Activated T-cell treated with anti-CD3 and anti-CD28 coated beads for 4 hours (primary cell): ENCODE measurements around the gene WDR59.

ENCODE experiments used
- DNase-seq: peaks from one replicate; pipeline ENCODE4 v3.0.0-alpha.2; 2020

Gene WDR59

DNA sequence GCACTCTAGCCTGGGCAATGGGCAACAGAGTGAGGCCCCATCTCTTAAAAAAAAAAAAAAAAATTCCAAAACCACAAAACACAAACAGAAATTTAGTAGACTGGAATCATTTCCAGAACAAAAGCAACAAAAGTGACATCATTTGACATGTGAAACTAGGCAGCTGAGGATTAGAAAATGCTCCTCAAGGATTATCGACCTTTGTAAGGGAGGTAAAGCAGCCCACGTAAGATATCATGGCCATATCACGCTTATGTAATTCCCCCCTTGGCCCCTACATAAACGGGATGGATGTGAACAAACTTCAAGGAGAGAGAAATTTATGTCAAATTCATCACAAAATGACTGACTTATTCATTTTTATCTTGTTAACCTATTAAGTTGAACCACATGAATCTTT lies 83.3 kb downstream of the WDR59 start:
- DNase-seq, result no peak

DNA sequence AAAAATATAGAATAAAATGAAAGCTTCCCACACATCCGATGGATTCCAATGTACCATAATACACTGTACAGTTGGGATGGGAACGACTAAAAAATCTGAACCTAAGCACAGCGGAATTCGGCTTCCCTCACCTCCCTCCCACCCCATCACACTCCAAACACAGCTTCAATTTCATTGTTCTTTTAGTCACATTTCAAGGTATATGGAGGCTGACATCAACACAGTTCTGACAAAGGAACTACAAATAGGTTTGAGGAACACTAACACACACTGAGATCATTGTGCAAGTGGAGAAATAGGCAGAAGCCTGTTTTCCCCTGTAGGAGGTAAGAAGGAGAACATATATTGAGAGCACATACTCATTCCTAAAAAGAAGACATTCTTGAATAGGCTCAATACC lies 85.1 kb downstream of the WDR59 start:
- no peak for DNase-seq

DNA sequence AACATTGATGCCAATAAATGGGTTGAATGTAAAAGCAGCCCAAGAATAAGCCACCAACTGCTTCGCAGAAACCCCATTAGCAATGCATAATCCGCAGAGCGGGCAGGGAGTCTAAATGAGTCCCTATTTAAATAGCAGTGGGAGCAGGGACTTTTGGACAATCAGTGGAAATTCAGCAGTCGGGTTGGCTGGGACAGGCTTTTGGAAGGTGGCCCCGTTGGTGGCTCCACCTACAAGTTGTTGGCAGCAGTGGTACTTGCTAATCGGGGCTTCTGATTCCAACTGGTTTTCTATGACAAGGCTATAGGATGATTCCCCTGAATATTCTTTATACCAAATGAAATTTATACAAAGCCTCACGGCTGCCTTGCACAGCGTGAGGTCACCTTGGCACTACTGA lies 86.3 kb downstream of the WDR59 start:
- no peak for DNase-seq

DNA sequence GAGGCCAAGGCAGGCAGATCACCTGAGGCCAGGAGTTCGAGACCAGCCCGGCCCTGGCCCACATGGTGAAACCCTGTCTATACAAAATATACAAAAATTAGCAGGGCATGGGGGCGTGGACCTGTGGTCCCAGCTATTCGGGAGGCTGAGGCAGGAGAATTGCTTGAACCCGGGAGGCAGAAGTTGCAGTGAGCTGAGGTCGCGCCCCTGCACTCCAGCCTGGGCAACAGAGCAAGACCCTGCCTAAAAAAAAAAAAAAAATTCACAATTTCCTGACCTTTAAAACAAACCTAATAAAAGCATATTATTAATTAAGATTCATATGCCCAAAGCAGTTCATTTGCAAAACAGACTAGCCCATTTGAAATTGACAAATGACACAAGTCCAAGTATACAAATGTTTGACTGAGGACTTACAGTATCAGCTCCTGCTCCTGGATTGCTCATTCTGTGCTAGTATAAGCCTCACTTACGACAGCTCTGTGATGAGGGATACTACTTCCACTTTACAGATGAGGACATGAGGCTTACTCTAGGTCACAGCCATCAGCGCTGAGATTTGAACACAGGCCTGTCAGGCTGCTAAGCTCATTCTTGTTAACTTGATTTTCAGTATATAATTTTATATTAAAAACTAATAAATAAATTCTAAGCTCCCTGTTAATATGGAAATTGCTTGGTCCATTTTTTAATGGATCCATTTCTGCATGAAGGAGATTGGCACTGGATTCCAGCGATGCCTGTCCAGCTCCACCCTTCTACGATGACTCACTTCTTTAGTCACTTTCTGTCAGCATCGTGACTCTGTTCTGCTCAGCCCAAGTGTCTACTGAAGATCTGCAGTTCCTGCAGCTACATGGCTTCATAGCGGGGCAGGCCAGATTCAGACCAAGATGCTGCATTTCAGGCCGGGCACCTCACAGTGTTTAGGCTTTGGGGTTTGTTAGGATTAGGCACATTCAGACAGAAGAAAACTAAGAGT lies 88.2 kb downstream of the WDR59 start:
- no peak for DNase-seq

DNA sequence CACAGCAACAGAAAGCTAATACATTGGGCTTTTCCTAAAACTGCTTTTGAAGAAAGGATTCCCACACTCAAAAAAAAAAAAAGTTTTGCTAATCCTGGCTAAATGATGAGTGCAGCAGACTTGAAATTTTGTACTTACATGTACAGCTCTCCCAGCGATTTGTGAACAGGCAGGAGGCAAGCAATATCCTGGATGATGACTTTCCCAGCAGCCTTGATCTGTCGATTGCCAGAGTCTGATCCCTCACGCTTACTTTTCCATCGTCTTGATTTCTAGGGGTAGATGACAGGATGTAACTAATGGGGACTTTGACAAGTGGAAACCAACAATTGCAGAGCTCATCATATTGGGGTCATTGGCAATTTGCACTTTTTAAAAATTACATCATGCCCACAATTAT lies 91.4 kb downstream of the WDR59 start:
- DNase-seq, result no peak

DNA sequence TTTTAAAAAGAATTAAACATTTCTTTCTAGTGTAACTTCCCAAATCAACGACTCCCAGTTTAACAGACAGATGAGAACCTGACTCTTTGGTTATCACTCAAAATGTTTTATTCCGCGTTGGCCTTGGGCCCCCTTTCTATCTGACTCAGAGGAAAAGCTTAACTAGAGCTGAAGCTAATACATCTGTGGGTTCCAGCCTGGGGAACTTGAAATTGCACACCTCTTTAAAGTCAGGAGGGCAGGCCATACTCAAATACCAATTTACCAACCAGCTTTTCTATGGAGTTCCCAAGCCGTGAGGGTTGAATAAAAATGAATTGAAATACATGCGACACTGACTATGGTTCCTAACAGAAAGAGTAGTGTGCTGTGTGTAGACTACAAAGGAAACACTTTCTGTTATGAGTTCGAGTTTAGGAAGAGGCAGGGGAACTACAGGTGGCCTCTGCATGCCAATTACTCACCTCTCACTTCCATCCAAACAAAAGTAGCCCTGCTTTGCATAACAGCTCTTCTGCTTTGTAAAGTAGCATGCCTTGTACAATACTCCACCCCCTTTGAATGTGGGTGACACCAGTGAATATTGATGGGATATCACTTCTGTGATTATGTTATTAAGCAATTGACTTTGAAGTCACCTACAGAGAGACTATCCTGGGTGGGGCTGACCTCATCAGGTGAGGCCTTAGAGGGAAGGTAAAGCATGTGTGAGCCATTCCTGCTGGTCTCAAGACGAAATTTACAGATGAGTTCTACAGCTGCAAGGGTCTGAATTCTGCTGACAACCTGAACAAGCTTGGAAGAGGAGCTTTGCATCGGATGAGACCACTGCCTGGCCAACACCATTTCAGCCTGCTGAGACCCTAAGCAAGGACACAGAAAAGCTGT lies 92.1 kb downstream of the WDR59 start:
- no peak for DNase-seq

DNA sequence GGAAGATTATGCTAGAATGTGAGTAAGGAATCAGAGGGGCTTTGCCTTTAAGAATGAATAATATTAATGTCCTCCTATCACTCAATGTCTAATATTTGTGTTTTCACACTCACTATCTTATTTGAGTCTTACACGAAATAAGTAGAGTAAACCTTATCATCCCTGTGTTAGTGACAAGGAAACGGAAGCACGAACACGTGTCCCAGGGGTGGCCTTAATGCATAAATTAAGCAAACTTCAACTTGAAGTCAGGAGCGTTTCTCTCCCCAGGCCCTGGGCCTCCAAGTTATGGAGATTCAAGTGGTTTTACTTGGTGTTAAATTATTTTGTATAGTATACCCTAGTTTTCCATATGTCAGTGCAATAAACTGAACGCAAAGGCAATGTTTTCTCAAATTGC lies 96.0 kb downstream of the WDR59 start:
- DNase-seq, result no peak

DNA sequence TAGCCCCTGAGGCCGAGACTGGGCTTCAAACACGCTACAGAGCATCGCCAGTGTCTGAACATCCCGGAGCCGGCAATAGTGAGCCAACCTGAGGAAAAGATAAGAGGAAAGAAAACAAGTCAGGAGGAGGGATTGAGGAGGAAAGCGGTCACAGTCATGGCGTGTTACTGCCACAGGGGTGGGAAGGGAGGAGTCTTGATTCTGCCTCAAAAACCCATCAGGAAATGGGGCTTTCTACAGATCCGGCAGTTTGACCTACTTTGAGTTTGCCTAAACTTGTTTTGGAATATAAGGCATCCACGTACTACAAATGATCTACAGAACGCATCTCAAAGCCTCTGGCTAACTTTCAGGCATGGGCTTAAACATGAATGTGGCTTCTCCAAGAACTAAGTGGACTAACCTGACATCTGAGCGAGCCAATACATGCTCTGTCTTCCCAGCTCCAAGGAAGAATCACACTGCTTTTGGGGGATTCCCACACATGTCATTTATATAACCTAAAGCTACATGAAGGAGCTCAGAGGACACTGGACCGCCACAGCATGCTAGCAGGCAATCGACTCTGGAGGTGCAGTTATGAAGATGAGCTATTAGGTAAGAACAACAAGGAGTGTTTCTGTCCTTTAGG lies 96.6 kb downstream of the WDR59 start:
- DNase-seq, result no peak

DNA sequence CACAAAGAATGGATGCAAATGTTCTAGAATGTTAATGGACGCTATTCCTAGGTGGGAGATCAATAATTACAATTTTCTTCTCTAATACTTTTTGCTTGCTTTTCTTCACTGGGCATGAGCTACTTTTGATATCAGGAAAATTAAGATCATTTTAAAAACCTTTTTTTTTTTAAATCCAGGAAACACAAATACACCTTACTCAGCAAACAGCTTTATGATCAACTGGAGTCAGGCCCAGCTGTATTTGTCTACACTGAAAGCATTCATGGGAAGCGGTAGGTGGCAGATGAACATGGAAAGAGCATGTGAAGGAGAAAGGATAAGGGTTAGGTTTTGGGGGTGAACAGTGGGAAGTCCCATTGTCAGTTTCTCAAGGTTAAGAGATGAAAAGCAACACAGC lies 97.8 kb downstream of the WDR59 start:
- no peak for DNase-seq

DNA sequence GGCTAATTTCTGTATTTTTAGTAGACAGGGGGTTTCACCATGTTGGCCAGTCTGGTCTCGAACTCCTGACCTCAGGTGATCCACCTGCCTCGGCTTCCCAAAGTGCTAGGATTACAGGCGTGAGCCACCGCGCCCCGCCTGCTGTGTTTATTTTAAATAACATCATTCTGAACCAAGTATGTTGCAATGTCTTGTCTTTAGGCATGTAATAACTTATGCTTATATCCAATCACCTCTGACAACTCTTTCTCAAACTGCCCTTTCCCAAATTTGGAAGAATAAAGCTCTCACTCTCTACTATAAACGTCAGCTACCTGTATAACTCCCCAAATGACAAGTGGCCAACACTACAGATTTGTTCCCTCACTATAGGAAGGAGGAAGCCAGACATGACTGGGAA lies 107.2 kb downstream of the WDR59 start:
- DNase-seq, result no peak

DNA sequence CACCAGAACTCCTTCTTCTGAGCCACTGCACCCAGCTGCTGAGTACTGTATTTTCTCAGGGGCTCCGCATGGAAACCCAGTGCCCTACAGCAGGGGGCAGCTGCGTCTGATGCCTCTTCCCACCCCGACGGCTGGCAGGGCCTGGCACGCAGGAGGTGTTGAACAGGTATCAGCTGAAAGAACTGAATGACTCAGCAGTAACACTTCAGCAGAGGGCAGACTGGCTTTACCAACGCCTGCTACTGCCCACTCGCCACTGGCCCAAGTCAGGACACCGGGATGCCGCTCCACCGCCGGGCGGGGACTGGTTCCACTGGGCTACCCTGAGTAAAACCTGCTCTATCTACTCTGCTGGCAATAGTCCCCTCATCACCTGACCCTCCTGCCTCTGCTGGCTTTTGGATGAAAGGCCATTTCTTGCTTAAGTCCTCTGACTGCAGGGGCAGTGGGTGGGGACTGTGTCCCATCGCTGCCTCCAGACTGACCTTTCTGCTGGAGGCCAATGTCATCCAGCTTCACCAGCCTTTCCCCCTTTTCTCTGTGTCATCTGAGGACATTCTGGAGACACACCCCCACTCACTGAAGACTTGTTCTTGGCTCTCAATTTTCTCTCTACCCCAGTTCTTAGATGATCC lies 109.9 kb downstream of the WDR59 start:
- no peak for DNase-seq

DNA sequence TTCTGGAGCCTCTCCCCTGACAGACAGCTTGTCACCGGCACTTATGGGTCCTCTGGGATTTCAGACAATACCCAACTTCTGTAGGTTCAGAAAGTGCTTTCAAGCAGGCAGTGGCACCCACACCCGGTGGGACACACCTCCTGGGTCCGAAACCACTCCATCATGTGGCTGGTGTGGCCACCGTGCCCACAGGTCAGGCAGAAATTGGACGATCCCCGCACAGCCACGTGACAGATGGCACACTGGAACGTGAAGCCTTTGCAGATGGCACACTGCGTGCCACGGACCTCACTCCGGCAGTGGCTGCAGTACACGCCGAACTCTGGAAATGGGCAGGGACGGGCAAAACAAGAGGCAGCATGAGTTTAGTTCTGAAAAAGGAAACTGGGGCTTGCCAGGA lies 110.8 kb downstream of the WDR59 start:
- no peak for DNase-seq

DNA sequence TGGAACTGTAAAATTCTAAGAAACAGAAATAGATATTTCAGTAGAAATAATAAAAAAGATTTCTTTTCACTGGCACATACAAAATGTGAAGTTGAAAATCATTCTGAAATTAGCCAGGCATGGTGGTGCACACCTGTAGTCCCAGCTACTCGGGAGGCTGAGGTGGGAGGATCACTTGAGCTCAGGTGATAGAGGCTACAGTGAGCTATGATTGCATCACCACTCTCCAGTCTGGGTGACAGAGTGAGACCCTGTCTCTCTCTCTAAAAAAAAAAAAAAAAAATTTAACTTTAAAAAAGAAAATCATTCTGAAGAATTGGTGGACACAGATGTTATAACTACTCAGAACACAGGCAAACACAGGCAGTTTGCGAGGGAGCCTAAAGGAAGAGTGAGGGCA lies 112.6 kb downstream of the WDR59 start:
- no peak for DNase-seq

DNA sequence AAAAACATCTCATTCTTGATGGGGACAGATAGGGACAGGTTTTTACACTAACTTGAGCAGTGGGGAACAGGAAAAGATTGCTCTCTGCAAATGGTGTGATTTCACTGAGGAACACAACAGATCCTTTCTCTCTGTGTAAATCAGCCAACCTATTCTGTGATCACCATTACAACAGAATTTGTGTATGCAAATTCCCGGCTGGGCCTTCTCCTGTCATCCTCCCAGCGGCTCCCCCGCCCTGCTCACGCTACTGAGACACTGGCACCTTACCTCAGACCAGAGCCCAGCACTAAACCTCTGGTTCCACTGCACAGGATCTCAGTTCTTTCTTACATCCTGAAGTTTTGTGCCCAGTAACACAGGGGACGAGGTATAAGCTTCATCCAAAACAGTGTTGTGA lies 113.3 kb downstream of the WDR59 start:
- no peak for DNase-seq

DNA sequence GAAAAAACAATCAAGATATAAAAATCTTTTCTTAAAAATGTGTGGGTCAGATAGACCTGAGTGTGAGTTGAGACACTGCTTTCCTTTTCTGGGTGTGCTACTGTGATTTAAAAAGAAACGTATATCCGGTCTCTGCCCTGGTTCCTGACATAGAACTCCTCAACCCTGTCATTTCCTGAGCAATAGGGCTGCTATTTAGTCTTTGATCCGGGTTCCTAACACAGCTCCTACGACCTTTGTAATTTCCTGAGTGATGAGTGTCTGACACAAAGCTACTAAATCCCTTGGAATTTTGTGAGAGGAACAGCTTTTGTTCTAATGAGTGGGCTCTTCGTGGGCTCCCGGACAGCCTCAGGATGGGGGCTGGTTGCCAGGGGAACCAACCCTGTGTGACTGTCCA lies 116.4 kb downstream of the WDR59 start:
- DNase-seq, result no peak

DNA sequence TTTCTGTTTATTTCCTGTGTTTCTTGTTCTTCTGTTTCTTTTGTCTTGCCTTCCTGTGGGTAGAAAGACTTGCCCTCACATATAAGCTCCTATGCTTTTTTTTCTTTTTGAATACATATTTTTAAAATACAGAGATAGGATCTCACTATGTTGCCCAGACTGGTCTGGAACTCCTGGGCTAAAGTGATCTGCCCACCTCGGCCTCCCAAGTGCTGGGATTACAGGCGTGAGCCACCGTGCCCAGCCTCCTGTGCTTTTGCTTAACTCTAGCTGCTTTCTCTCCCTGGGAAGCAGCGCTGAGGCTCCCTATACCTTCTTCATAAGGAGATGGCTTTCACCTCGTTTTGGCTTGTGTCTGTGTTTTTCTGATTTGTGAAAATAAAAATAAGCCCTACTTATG lies 116.9 kb downstream of the WDR59 start:
- DNase-seq, result no peak

DNA sequence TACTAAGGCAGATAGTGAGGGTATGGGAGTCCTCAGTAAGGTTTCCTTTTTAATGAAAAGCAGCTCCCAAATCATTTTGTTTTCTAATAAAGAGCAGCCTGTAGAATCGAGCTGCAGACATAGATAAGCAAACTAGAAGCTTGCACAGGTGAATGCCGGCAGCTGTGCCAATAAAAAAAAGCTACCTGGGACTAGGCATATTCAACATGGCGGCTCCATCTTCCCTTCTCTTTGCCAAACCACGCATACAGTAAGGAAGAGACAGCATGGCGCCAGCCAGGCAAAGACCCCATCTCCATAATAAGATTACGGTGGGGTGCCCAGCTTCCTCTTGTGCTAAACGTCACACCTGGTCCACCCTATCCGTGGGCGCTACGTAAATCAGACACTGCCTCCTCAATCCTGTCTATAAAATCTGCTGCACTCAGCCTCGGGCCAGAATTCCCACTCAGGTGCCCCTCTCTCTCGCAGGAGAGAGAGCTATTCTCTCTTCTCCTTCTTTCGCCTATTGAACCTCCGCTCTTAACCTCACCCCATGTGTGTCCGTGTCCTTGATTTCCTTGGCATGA lies 117.6 kb downstream of the WDR59 start:
- DNase-seq, result no peak

DNA sequence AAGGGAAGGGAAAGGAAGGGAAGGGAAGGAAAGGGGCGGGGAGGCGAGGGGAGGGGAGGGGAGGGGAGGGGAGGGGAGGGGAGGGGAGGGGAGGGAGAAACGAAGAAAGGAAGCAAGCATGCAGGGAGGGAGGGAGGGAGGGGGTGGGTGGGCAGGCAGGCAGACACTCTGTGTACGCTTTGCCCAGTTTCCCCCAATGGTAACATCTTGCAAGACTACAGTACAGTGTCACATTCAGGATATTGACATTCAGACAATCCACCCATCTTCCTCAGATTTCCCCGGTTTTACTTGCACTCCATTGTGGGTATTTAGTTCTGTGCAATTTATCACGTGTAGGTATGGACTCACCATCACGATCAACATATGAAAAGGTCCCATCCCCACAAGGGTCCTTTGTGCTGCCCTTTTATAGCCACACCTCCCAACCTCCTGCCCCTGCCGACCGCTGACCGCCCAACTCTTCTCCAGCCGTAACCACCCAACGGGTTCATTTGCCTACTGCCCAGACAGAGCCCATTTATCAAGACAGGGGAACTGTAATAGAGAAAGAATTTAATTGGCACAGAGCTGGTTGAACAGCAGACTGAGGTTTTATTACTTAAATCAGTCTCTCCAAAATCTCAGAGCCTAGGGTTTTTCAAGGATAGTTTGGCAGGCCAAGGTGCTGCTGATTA lies 118.9 kb downstream of the WDR59 start:
- DNase-seq, result no peak

DNA sequence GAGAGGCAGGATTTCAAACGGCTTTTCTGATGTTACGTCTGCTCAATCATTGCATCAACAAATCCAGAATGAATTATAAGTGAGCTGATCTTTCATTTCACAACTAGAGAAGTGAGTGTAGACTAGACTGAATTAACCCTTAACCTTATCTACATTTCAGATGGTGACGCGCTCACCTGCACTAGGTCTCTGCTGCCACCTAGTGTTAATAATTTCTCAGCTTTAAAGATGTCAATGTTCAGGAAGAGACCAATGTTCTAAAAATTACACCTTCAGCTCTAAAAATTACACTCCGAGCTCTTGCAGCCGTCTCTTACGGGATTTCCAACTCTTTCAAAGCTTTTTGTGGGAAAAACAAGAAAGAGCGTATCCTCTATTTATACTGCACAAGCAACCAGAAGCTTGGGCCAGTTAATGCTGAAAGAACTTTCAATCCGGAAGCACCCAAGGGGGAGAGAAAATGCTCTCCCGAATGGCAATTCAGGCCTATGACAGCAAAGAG lies 122.1 kb downstream of the WDR59 start:
- DNase-seq, result no peak

DNA sequence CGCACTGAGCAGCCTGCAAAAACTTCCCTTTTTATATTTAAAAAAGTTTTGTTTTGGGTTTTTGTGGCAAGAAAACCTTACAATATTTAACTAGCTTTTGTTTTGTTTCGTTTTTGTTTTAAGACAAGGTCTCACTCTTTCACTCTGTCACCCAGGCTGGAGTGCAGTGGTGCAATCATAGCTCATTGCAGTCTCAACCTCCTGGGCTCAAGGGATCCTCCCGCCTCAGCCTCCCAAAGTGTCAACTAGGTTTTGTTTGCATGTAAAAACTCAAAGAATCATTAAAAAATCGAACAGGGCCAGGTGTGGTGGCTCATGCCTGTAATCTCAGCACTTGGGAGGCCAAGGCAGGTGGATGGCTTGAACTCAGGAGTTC lies 132.4 kb downstream of the WDR59 start:
- DNase-seq, result no peak

DNA sequence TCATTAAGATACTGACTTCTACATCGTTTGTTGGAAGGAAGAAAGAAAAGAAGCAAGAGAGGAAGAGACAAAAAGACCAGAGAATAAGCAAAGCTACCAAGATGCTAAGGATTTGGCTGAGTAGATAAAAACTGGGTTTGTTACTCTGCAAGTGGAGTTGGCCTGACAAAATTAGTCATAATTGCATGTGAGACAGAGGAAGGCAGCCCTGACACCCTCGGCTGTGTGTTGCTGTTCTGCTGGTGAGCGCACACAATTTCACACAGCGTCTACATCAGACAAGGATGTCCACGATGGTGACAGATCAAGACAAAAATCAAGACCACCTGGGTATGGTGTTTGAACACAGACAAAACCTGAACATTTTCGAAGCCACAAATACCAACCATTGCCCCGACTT lies 134.9 kb downstream of the WDR59 start:
- no peak for DNase-seq

DNA sequence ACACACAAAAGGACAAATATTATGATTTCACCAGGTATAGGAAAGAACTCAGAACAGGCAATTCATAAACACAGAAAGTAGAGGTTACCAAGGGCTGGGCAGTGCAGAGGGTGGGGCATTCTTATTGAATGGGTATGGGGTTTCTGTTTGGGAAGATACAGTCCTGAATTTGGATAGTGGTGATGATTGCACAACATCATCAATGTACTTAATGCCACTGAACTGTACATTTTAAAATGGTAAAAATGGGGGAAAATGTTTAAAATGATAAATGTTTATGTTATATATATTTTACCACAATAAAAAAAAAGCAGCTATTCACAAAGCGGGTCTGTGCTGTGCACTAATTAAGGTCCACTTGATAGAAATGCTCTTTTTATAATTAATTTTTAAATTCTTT lies 137.7 kb downstream of the WDR59 start:
- no peak for DNase-seq
